Stimulated activated memory B cell treated with anti-CD40 and anti-IgM and Interleukin-4, amounts not matched to agents 10 μg/mL and 1 μg/mL and 100 μg/mL, for 72 hours (primary cell): ENCODE data around the gene TEX36.
"Not testable (repeated sequence)": the region's sequence is repeated elsewhere in the genome, so short reads cannot be mapped to it uniquely, and the experiment has no call there.

Experiments
- ATAC-seq: fragments of 150-1000 bp; cut with Tn5 transposase; 2 replicates; pipeline ENCODE4 v1.10.0; 2021
- H3K27ac Mint-ChIP-seq: one replicate; pipeline ENCODE4 v1.8.0; 2022; ENCODE audit warnings: mild to moderate bottlenecking, mixed read lengths
- H3K27me3 Mint-ChIP-seq: one replicate; pipeline ENCODE4 v1.8.0; 2022; ENCODE audit warnings: mixed read lengths
- H3K36me3 Mint-ChIP-seq: one replicate; pipeline ENCODE4 v1.8.0; 2022; ENCODE audit warnings: mixed read lengths
- H3K4me1 Mint-ChIP-seq: one replicate; pipeline ENCODE4 v1.8.0; 2022; ENCODE audit warnings: mixed read lengths
- H3K4me3 Mint-ChIP-seq: one replicate; pipeline ENCODE4 v1.8.0; 2022; ENCODE audit warnings: mild to moderate bottlenecking, moderate library complexity, mixed read lengths
- H3K9me3 Mint-ChIP-seq: one replicate; pipeline ENCODE4 v1.8.0; 2022; ENCODE audit warnings: mixed read lengths

Gene TEX36

DNA sequence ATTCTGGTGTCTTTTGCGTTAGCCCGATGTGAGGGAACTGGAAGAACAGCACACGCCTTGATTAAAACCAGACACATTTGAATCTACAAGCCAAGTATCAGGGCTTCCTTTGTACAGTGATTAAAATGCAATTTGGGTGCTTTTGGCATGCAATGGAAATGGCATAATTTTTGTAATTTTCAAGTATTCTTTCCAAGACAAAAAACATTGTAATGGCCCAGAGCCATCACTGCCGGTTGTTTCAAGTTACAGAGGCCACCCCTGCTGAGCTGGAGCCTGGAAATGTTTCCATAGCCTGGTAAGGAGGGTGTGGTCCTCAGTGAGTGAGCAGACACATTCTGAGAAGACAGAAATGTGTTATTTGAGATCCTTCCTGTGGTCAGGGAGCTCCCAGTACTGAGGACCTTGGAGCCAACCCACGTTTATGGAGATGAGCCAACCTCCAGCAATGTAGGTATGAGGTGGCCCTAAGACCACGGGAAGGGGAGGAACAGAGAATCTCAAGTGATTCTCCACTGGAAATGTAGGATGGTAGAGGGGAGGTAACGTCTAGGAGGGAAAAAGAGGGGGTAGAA, 20.9 kb downstream of the TEX36 start:
- Mint-ChIP-seq H3K27ac (no peak overlapping the region), H3K9me3 (peaks cover 19% of the 10 kb centered on the region), H3K36me3 (no peaks in the 10 kb centered on the region), H3K4me1 (no peaks in the 10 kb centered on the region), H3K4me3 (no peak overlapping the region), H3K27me3 (peaks cover 10% of the 10 kb centered on the region)
- ATAC-seq, result no peak

DNA sequence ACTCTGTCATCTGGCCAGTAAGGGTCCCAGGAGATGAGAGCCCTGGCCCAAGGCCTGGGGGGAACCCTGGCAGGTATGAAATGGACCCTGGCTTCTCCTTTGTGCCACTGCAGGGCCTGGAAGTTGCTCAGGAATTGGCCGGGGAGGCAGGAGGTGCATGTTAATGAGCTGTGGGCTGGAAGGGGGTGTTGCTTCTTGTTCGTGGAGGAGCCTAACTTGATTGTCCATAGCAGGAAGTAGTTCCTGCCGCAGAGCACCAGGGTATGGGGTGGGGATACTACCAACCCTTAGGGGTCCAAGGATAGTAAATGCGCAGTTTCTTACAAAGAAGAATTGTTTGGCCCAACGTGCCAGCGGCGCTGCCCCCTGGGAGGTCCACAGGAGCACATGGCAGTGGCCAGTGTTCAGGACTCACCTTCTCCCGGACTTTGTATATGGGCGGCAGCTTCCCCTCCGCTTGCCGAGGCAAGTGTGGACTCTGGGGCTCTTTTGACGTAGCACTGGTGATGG, 21.5 kb downstream of the TEX36 start:
- Mint-ChIP-seq H3K27me3 (peaks cover 13% of the 10 kb centered on the region), H3K27ac (no peak overlapping the region), H3K9me3 (peaks cover 18% of the 10 kb centered on the region), H3K4me3 (no peak overlapping the region), H3K36me3 (no peaks in the 10 kb centered on the region), H3K4me1 (no peaks in the 10 kb centered on the region)
- ATAC-seq, result no peak

DNA sequence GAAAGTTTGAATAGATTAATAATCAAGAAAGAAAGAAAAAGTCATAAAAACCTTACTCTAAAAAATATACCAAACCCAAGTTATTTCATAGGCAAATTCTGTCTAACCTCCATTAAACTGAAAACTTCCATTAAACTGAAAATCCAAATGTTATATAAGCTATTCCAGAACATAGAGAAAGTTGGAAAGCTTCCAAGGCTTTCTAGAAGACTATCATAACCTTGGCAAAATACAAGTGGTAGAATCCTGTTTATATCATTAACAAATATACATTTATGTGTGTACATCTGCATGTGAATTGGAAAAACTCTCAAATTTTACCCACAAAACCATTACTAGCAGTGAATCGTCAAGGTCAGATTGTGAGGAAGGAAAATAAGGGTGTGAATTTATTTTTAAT, 23.9 kb downstream of the TEX36 start:
- no peak for ATAC-seq
- no peaks in the 10 kb centered on the region for H3K36me3 Mint-ChIP-seq
- no peak overlapping the region for H3K4me3 Mint-ChIP-seq

DNA sequence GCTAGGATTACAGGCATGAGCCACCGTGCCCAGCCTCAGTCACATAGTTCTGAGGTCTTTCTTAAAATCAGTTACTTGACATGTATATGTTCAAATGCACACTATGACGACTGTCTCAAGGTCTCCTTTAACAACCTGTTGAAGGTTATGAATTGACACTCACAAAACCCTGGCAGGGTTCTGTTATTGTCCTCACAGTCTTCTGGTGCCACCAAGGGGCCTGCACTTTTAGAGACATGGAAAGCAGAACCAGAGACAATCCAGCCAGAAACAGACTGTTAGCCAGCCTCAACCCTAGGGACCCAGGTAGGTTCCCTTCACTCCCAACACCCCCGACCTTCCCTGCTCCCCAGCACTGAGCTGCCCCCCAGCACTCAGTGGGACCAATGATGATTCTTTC, 26.4 kb downstream of the TEX36 start:
- no peak overlapping the region for H3K4me3 Mint-ChIP-seq
- H3K27ac Mint-ChIP-seq, result no peak overlapping the region
- no peaks in the 10 kb centered on the region for H3K4me1 Mint-ChIP-seq
- no peaks in the 10 kb centered on the region for H3K9me3 Mint-ChIP-seq
- H3K27me3 Mint-ChIP-seq, result peaks cover 13% of the 10 kb centered on the region
- no peak for ATAC-seq
- H3K36me3 Mint-ChIP-seq, result no peaks in the 10 kb centered on the region

More for the DNA sequence above, 23.9 kb downstream of the TEX36 start:
- Mint-ChIP-seq H3K4me1 (no peaks in the 10 kb centered on the region), H3K9me3 (peaks cover 6% of the 10 kb centered on the region), H3K27me3 (peaks cover 13% of the 10 kb centered on the region), H3K27ac (no peak overlapping the region)

DNA sequence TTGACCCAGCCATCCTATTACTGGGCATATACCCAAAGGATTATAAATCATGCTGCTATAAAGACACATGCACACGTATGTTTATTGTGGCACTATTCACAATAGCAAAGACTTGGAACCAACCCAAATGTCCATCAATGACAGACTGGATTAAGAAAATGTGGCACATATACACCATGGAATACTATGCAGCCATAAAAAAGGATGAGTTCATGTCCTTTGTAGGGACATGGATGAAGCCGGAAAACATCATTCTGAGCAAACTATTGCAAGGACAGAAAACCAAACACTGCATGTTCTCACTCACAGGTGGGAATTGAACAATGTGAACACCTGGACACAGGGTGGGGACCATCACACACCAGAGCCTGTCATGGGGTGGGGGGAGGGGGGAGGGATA, 29.9 kb downstream of the TEX36 start:
- not testable (repeated sequence) for H3K27ac Mint-ChIP-seq, H3K4me3 Mint-ChIP-seq, H3K4me1 Mint-ChIP-seq, ATAC-seq, H3K9me3 Mint-ChIP-seq, H3K36me3 Mint-ChIP-seq
- H3K27me3 Mint-ChIP-seq, result peaks cover 13% of the 10 kb centered on the region

DNA sequence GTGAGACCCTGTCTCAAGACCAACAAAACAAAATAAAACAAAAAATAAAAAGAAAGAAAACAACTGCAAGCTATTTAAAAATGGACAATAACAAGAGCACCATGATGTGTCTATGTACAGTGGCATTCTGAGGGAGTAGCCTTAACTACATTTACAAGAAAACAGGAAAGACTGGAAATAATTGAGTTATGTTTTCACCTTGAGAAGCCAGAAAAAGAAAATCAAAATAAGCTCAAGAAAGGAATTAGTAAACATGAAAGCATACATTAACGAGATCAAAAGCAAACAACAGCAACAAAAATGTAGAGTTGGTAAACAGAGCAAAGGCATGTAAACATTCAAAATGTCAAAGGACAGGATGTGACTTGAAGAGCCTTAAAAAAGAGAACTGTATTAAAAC, 36.7 kb downstream of the TEX36 start:
- ATAC-seq, result no peak
- Mint-ChIP-seq H3K9me3 (peaks cover 5% of the 10 kb centered on the region), H3K4me3 (no peak overlapping the region), H3K27me3 (peaks cover 24% of the 10 kb centered on the region), H3K36me3 (no peaks in the 10 kb centered on the region), H3K27ac (no peak overlapping the region), H3K4me1 (no peaks in the 10 kb centered on the region)

DNA sequence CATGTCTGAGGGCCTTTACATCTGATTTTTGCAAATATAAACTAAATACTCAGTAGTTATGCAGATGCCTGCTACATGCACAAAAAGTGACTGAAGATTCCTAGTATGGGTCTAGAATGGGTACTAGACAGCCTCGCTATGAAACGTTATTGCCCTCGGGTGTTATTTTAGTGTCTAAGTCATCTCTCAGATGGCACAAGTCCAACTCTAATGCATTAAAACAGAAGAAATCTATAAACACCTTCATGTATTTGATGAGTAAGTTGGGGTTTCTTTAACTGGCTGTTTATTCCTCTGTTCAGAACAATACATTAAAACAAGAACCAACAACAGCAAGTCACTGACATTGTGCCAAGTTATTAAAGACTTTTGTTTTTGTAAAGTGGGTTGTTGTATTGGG, 41.6 kb downstream of the TEX36 start:
- Mint-ChIP-seq H3K9me3 (peaks cover 2% of the 10 kb centered on the region), H3K27me3 (peaks cover 42% of the 10 kb centered on the region), H3K36me3 (no peaks in the 10 kb centered on the region), H3K4me3 (no peak overlapping the region), H3K4me1 (no peaks in the 10 kb centered on the region), H3K27ac (no peak overlapping the region)
- ATAC-seq, result no peak

DNA sequence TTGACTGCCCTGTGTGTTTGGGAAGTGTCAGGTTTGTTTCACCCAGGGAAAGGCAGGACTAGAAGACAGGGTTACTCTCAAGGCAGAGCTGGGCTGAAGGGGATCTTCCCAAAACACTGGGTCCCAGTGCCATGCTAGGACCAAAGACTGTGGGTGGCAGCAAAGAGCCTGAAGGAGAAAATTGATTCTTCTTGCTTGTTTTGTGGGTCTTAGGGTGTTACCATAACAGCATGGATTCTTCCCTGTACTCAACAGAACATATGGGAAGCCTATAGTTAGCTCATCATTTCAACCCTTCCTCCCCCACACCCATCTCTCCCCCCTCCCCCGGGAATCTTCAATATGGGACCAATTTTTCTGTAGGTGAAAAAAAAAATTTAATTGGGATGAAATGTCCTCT, 42.3 kb downstream of the TEX36 start:
- Mint-ChIP-seq H3K9me3 (no peaks in the 10 kb centered on the region), H3K4me1 (no peaks in the 10 kb centered on the region), H3K4me3 (no peak overlapping the region), H3K27ac (no peak overlapping the region), H3K36me3 (no peaks in the 10 kb centered on the region), H3K27me3 (peaks cover 42% of the 10 kb centered on the region)
- ATAC-seq, result no peak

DNA sequence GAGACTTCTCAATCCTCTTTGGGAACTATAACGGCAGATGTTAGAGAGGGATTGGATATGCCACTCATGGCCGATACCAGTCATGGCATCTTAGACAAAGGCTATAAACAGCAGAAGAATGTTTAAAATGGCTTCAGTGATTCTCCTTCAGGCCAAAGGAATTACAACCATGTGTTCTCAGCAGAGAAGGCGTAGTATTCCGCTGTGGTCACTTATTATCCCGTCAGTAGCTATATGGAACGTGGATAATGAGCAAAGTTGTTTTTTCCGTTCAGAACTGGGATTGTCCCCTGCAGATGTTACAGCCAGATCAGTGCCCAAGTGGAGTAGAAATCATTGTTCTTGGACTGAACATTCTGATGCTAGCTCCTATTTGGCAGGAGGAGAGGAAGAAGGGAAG, 43.1 kb downstream of the TEX36 start:
- Mint-ChIP-seq H3K4me3 (no peak overlapping the region), H3K27me3 (peaks cover 42% of the 10 kb centered on the region), H3K27ac (no peak overlapping the region), H3K36me3 (no peaks in the 10 kb centered on the region), H3K4me1 (no peaks in the 10 kb centered on the region), H3K9me3 (no peaks in the 10 kb centered on the region)
- ATAC-seq, result no peak

DNA sequence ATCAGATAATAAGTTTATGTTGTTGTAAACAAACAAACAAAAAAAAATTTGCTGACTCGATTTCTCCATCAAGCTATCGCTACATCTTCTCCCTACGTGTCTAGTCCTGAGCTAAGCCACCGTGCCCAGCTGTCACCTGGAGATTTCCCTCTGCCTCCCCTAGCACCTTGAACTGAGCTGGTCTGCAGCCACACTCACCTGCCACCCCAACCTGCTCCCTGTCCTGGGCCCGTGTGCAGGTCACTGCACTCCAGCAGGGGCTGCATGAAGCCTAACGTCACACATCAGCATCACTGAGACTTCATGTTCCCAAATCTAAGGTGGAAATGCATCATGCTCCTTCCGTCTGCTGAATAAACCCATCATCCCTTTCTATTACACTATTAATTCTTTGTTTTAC, 44.4 kb downstream of the TEX36 start:
- Mint-ChIP-seq H3K4me1 (no peaks in the 10 kb centered on the region), H3K9me3 (no peaks in the 10 kb centered on the region), H3K36me3 (no peaks in the 10 kb centered on the region), H3K27ac (no peak overlapping the region), H3K4me3 (no peak overlapping the region), H3K27me3 (peaks cover 39% of the 10 kb centered on the region)
- no peak for ATAC-seq

DNA sequence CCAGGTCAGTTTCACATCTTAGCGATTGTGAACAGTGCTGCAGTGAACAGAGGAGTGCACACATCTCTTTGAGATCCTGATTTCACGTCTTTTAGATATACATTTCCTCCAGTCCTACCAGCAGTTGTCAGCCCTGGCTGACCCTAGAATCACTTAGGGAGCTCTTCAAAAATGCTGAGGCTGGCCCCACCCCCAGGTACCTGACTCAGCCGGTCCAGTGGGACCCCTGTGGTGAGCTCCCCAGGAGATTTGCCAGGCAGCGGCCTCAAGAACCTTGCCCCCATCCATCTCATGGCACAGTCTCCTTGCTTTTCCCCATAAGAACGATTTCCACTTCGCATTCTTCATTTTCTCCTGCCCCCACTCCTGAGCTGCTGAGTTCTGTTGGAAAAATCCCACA, 45.5 kb downstream of the TEX36 start:
- Mint-ChIP-seq H3K4me3 (no peak overlapping the region), H3K4me1 (no peaks in the 10 kb centered on the region), H3K36me3 (no peaks in the 10 kb centered on the region), H3K9me3 (no peaks in the 10 kb centered on the region), H3K27me3 (peaks cover 28% of the 10 kb centered on the region), H3K27ac (no peak overlapping the region)
- no peak for ATAC-seq

DNA sequence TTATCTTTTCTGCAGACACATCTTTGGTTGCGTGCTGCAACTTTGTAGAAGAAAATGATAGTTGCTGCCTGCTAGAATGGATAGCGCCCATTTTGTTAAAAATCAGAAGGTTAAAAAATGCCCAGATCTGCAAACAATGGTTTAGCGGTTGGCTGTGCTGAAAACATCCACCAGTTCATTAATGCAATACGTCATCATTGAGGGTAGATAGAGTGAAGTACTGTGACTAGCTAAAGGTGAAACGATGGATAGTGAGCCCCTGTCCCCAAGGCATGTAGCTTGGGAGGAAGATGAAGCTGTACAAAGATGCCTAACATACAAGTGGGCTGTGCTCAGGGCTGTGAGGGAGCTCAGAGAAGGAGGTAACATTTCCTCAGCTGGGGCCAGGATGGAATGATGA, 48.4 kb downstream of the TEX36 start:
- H3K9me3 Mint-ChIP-seq, result no peaks in the 10 kb centered on the region
- ATAC-seq, result no peak
- peaks cover 30% of the 10 kb centered on the region for H3K27me3 Mint-ChIP-seq

DNA sequence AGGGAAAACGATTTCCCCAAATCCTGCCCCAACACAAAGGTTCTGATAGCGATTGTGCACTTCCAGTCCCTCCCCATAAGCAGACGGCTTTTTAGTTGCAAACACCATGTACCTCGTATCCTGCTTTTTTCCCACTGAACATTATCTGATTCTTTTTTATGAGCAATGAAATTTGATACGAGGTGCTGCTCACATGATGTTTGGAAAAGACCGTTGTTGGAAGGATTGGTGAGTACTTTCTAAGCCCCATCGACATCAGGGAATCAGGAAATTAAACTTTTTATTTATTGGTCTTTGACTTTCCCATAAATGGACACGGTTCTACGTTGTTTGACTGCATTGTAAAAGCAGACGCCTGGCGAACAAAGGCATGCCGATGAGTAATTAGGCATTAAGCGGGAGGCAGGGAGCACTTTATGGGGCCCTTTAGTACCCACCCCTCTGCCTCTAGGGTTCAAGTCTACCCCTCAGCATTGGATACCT, 49.4 kb downstream of the TEX36 start:
- Mint-ChIP-seq H3K4me1 (no peaks in the 10 kb centered on the region), H3K27ac (no peak overlapping the region), H3K36me3 (no peaks in the 10 kb centered on the region), H3K27me3 (peaks cover 25% of the 10 kb centered on the region), H3K9me3 (no peaks in the 10 kb centered on the region), H3K4me3 (no peak overlapping the region)
- no peak for ATAC-seq

More for the DNA sequence above, 48.4 kb downstream of the TEX36 start:
- no peak overlapping the region for H3K27ac Mint-ChIP-seq
- no peaks in the 10 kb centered on the region for H3K4me1 Mint-ChIP-seq
- no peak overlapping the region for H3K4me3 Mint-ChIP-seq
- H3K36me3 Mint-ChIP-seq, result no peaks in the 10 kb centered on the region

DNA sequence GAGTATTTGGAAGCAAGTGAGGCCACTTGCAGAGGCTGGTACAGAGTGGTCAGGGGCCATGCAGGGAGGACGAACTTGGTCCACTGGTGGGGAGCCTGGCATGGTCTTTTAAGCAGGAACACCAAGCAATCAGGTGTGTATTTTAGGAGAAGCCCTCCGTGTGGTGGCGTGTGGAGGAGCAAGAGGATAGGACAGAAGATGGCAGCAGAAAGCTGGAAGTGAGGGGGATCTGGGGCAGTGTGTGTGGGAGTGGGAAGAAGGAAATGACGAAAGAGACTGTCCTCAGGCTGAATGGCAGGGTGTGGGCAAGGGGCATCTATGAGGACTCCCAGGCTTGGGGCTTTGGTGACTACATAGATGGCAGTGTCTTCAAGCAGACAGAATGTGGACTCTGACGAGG, 51.2 kb downstream of the TEX36 start:
- no peaks in the 10 kb centered on the region for H3K9me3 Mint-ChIP-seq
- H3K27me3 Mint-ChIP-seq, result peaks cover 14% of the 10 kb centered on the region
- no peaks in the 10 kb centered on the region for H3K4me1 Mint-ChIP-seq
- no peak overlapping the region for H3K27ac Mint-ChIP-seq
- ATAC-seq, result peak; percentile 20
- H3K36me3 Mint-ChIP-seq, result no peaks in the 10 kb centered on the region
- no peak overlapping the region for H3K4me3 Mint-ChIP-seq

DNA sequence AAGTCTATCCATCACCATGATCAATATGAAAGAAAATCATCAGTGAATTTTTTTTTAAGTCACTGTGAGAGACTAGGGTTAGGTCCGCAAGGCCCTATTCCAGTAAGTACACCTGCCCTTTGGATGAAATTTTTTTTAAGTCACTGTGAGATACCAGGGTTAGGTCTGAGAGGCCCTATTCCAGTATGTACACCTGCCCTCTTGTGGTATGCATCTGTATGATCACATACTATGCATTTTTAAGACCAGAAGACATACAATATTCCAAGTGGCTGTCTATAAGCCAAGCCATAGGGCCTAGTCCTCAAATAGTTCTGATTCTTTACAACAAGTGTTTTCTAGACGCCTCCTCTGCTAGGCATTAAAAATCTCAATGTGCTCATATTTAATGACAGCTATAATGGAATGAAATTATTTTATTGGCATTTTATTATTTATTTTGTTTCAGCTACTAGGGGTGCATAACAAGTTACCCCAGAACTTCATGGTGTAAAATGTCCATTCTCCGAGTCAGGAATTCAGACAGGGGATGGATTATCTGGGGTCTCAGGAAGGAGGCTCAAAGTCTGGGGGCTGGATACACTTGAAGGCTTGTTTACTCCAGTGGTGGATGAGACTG, 53.1 kb downstream of the TEX36 start:
- Mint-ChIP-seq H3K4me1 (no peaks in the 10 kb centered on the region), H3K36me3 (no peaks in the 10 kb centered on the region), H3K4me3 (no peak overlapping the region), H3K27me3 (peaks cover 28% of the 10 kb centered on the region), H3K27ac (no peak overlapping the region), H3K9me3 (no peaks in the 10 kb centered on the region)
- no peak for ATAC-seq
